ENCODE results near the gene NAV2.

DNA sequence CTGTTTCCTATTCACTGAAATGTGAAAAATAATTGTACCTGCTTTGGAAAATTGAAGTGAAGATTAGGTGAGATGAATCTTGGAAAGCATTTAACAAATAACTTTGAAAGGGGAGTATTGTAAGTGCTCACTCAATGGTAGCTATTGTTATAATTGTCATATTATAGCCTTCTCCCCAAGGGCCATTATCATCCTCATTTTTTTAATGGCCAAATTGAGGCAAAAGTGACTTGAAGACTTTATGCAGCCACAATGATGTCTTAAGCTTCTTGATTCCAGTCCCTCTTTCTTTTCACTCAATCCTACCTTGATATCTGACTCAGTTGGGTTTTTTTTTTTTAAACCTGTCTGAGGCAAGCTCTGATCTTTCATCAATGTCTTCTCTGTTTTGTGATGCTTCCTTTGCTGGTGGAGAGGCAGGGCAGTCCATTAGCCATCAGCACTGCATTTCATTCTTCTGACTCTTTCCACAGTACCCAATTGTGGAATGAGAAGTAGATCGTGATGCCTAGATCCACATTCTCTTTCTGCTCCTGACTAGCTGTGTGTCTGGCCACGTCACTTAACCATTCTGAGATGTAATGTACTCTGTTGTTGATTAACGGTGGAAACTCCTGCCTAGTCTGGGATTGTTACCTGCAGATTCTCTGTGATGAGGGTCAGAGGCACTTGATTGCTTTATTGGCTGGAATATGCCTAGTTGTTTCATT is 346.3 kb downstream of the NAV2 start:
- TF ChIP-seq, protein P1, sequence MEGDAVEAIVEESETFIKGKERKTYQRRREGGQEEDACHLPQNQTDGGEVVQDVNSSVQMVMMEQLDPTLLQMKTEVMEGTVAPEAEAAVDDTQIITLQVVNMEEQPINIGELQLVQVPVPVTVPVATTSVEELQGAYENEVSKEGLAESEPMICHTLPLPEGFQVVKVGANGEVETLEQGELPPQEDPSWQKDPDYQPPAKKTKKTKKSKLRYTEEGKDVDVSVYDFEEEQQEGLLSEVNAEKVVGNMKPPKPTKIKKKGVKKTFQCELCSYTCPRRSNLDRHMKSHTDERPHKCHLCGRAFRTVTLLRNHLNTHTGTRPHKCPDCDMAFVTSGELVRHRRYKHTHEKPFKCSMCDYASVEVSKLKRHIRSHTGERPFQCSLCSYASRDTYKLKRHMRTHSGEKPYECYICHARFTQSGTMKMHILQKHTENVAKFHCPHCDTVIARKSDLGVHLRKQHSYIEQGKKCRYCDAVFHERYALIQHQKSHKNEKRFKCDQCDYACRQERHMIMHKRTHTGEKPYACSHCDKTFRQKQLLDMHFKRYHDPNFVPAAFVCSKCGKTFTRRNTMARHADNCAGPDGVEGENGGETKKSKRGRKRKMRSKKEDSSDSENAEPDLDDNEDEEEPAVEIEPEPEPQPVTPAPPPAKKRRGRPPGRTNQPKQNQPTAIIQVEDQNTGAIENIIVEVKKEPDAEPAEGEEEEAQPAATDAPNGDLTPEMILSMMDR (IDR thresholded peaks at IDR 0.05): no peak
- TF ChIP-seq POLR2A (IDR thresholded peaks at IDR 0.05): no peak

All from testis (tissue), 2 donors.